H1 (cell line): ENCODE results near the gene A4GALT. TPM values are rescaled to one million over a fixed set of nuclear protein-coding genes. Genes with fewer than 3 reads are reported as not detected.

Source experiments
- BCL11A ChIP-seq, 2 experiments: IDR thresholded peaks; one replicate each; pipeline ENCODE4 v1.6.1; 2011; ENCODE audit warnings: low read depth in 2 of 2, low read length in 2 of 2, mild to moderate bottlenecking in 2 of 2
- FOSL1 ChIP-seq: IDR thresholded peaks from 2 replicates; pipeline ENCODE4 v1.6.1; 2011; ENCODE audit warnings: mild to moderate bottlenecking, low read depth, low read length, moderate library complexity; ENCODE audit not compliant: insufficient read depth
- GABPA ChIP-seq: IDR thresholded peaks from 2 replicates; pipeline ENCODE4 v1.6.1; 2011; ENCODE audit warnings: mild to moderate bottlenecking, low read length, moderate library complexity, borderline replicate concordance; ENCODE audit not compliant: insufficient read depth
- MAFK ChIP-seq: IDR thresholded peaks from 2 replicates; pipeline ENCODE4 v1.6.1; 2012; ENCODE audit warnings: low read depth, mild to moderate bottlenecking, improper control_type of control experiment, low read length
- RNF2 ChIP-seq: fragments of 200-900, 300-1000 bp; sonication (generic); IDR thresholded peaks from 2 replicates; pipeline ENCODE4 v1.7.1; 2016; ENCODE audit warnings: borderline replicate concordance, low read depth, mild to moderate bottlenecking, antibody characterized with exemption, low read length; ENCODE audit not compliant: poor library complexity, severe bottlenecking; ENCODE audit errors: missing control alignments
- SIN3A ChIP-seq, 2 experiments: IDR thresholded peaks in 1 of 2; conservative IDR thresholded peaks in 1 of 2; 2 replicates each; pipeline ENCODE4 v1.6.1; 2011 to 2012; ENCODE audit warnings: low read length in 2 of 2, improper control_type of control experiment in 1 of 2, low read depth in 1 of 2, mild to moderate bottlenecking in 1 of 2
- YY1 ChIP-seq: IDR thresholded peaks from 2 replicates; pipeline ENCODE4 v1.6.1; 2011; ENCODE audit warnings: low read depth, mild to moderate bottlenecking, low read length
- polyA plus RNA-seq, 7 experiments: library from polyadenylated mRNA; depleted of rRNA in 3 of 7; stranded (reverse) in 5 of 7; unstranded in 2 of 7; fragments of >200 nt in 5 of 7; fragments of 200-250 nt in 2 of 7; gene quantifications; 1 replicate in 5 of 7; 2 replicates in 1 of 7; 4 replicates in 1 of 7; pipeline versions ENCODE4 v1.2.1 to v1.2.3, GENCODE V29; 2011 to 2013; ENCODE audit warnings: missing spikeins in 2 of 7, mixed read lengths in 2 of 7
- total RNA-seq: library from RNA; stranded (reverse); fragmentation: NEBNext Ultra II Directional; extraction: Animal tissue kit (Norgen Biotek cat#: 25700); gene quantifications from 2 replicates; pipeline ENCODE4 v1.2.1, GENCODE V29; 2021

The A4GALT gene
- total and polyA plus RNA-seq, 2 of the 8 experiments (the other 6 are each of a cell fraction or from before 2014, with no cell fraction given) = 7.2 to 13.8 TPM

GRCh38 chr22:42745118-42745517, 24.4 kb upstream of the A4GALT start (continued):
- no peak for TF ChIP-seq RNF2
- TF ChIP-seq FOSL1 = no peak
- no peak for TF ChIP-seq YY1
- TF ChIP-seq MAFK = no peak
- TF ChIP-seq SIN3A (conservative IDR thresholded peaks at IDR 0.05 in 1 of 2, IDR thresholded peaks at IDR 0.05 in 1 of 2; ENCODE audit: low read depth in 1 of 2, low read length in 2 of 2) = no peak
- no peak for TF ChIP-seq BCL11A (IDR thresholded peaks at IDR 0.05; ENCODE audit: low read depth in 2 of 2, low read length in 2 of 2)
- TF ChIP-seq GABPA = no peak
